ENCODE data around the gene TYW1. TPM values are rescaled to one million over a fixed set of nuclear protein-coding genes. Genes with fewer than 3 reads are reported as not detected.
"Not testable (repeated sequence)": the region's sequence is repeated elsewhere in the genome, so short reads cannot be mapped to it uniquely, and the experiment has no call there.

Gene TYW1
- total RNA-seq, 3 donors from 2014 or later: 21.5 to 30.3 (median 26.3) TPM

GRCh38 chr7:67104937-67105336 lies 108.3 kb downstream of the TYW1 start:
- H3K4me3 Mint-ChIP-seq, DNase-seq: not testable (repeated sequence)
- ATAC-seq: peak in 1 of 2 donors; percentile 18

GRCh38 chr7:67105377-67105776 lies 108.7 kb downstream of the TYW1 start:
- Mint-ChIP-seq H3K36me3 (ENCODE audit: insufficient read depth) (peaks cover 42% of the 10 kb centered on the region), H3K27me3 (ENCODE audit: low read depth) (no peaks in the 10 kb centered on the region), H3K4me3 (no peak overlapping the region), H3K4me1 (ENCODE audit: low read depth) (peaks cover 22% of the 10 kb centered on the region), H3K9me3 (peaks cover 3% of the 10 kb centered on the region)
- ATAC-seq (no peak), DNase-seq (no peak)

More at GRCh38 chr7:67104937-67105336, 108.3 kb downstream of the TYW1 start:
- not testable (repeated sequence) for H3K9me3 Mint-ChIP-seq; H3K27me3 Mint-ChIP-seq (ENCODE audit: low read depth)
- Mint-ChIP-seq H3K36me3 (ENCODE audit: insufficient read depth) (peaks cover 46% of the 10 kb centered on the region), H3K4me1 (ENCODE audit: low read depth) (peaks cover 22% of the 10 kb centered on the region)

GRCh38 chr7:67106255-67106654 lies 109.6 kb downstream of the TYW1 start:
- DNase-seq; H3K9me3 Mint-ChIP-seq; ATAC-seq; H3K4me3 Mint-ChIP-seq; H3K27me3 Mint-ChIP-seq (ENCODE audit: low read depth): not testable (repeated sequence)
- H3K4me1 Mint-ChIP-seq (ENCODE audit: low read depth): peaks cover 22% of the 10 kb centered on the region
- peaks cover 36% of the 10 kb centered on the region for H3K36me3 Mint-ChIP-seq (ENCODE audit: insufficient read depth)

- not testable (repeated sequence) for H3K4me3 Mint-ChIP-seq; ATAC-seq; H3K27me3 Mint-ChIP-seq (ENCODE audit: low read depth); H3K9me3 Mint-ChIP-seq; H3K4me1 Mint-ChIP-seq (ENCODE audit: low read depth); DNase-seq
- peaks cover 13% of the 10 kb centered on the region for H3K36me3 Mint-ChIP-seq (ENCODE audit: insufficient read depth)
Observed at GRCh38 chr7:67111342-67111741, 114.7 kb downstream of the TYW1 start.

- peaks cover 19% of the 10 kb centered on the region for H3K36me3 Mint-ChIP-seq (ENCODE audit: insufficient read depth)
- ATAC-seq; H3K9me3 Mint-ChIP-seq; H3K4me1 Mint-ChIP-seq (ENCODE audit: low read depth); H3K27me3 Mint-ChIP-seq (ENCODE audit: low read depth); DNase-seq; H3K4me3 Mint-ChIP-seq: not testable (repeated sequence)
Observed at GRCh38 chr7:67114483-67115246, 118.0 kb downstream of the TYW1 start.

GRCh38 chr7:67120491-67120890 lies 123.9 kb downstream of the TYW1 start:
- not testable (repeated sequence) for DNase-seq; H3K4me3 Mint-ChIP-seq; ATAC-seq; H3K27me3 Mint-ChIP-seq (ENCODE audit: low read depth); H3K9me3 Mint-ChIP-seq; H3K4me1 Mint-ChIP-seq (ENCODE audit: low read depth)
- H3K36me3 Mint-ChIP-seq (ENCODE audit: insufficient read depth): peaks cover 31% of the 10 kb centered on the region

GRCh38 chr7:67128257-67128656 lies 131.6 kb downstream of the TYW1 start:
- not testable (repeated sequence) for H3K9me3 Mint-ChIP-seq; H3K27me3 Mint-ChIP-seq (ENCODE audit: low read depth); H3K4me3 Mint-ChIP-seq; DNase-seq; ATAC-seq
- H3K4me1 Mint-ChIP-seq (ENCODE audit: low read depth): peaks cover 38% of the 10 kb centered on the region
- H3K36me3 Mint-ChIP-seq (ENCODE audit: insufficient read depth): peaks cover 26% of the 10 kb centered on the region

GRCh38 chr7:67130766-67131165 lies 134.1 kb downstream of the TYW1 start:
- H3K9me3 Mint-ChIP-seq; H3K4me3 Mint-ChIP-seq; H3K27me3 Mint-ChIP-seq (ENCODE audit: low read depth); DNase-seq; ATAC-seq: not testable (repeated sequence)
- Mint-ChIP-seq H3K4me1 (ENCODE audit: low read depth) (peaks cover 39% of the 10 kb centered on the region), H3K36me3 (ENCODE audit: insufficient read depth) (peaks cover 18% of the 10 kb centered on the region)

- peak; percentile 87 to 99 for ATAC-seq
- not testable (repeated sequence) for DNase-seq; H3K27me3 Mint-ChIP-seq (ENCODE audit: low read depth)
Observed at GRCh38 chr7:67134912-67135311, 138.3 kb downstream of the TYW1 start.

GRCh38 chr7:67135617-67136486 lies 139.2 kb downstream of the TYW1 start:
- peaks cover 16% of the 10 kb centered on the region for H3K36me3 Mint-ChIP-seq (ENCODE audit: insufficient read depth)
- not testable (repeated sequence) for H3K4me3 Mint-ChIP-seq; H3K9me3 Mint-ChIP-seq; DNase-seq; ATAC-seq; H3K4me1 Mint-ChIP-seq (ENCODE audit: low read depth); H3K27me3 Mint-ChIP-seq (ENCODE audit: low read depth)

More at GRCh38 chr7:67134912-67135311, 138.3 kb downstream of the TYW1 start:
- H3K36me3 Mint-ChIP-seq (ENCODE audit: insufficient read depth): peaks cover 17% of the 10 kb centered on the region
- H3K4me3 Mint-ChIP-seq; H3K4me1 Mint-ChIP-seq (ENCODE audit: low read depth); H3K9me3 Mint-ChIP-seq: not testable (repeated sequence)

- not testable (repeated sequence) for H3K4me3 Mint-ChIP-seq; DNase-seq; H3K4me1 Mint-ChIP-seq (ENCODE audit: low read depth); H3K9me3 Mint-ChIP-seq; ATAC-seq; H3K27me3 Mint-ChIP-seq (ENCODE audit: low read depth)
- peaks cover 14% of the 10 kb centered on the region for H3K36me3 Mint-ChIP-seq (ENCODE audit: insufficient read depth)
Observed at GRCh38 chr7:67137489-67137888, 140.9 kb downstream of the TYW1 start.

GRCh38 chr7:67139876-67140275 lies 143.2 kb downstream of the TYW1 start:
- peaks cover 18% of the 10 kb centered on the region for H3K36me3 Mint-ChIP-seq (ENCODE audit: insufficient read depth)
- H3K27me3 Mint-ChIP-seq (ENCODE audit: low read depth); ATAC-seq; H3K9me3 Mint-ChIP-seq; H3K4me3 Mint-ChIP-seq; DNase-seq; H3K4me1 Mint-ChIP-seq (ENCODE audit: low read depth): not testable (repeated sequence)

GRCh38 chr7:67141001-67141400 lies 144.4 kb downstream of the TYW1 start:
- H3K4me1 Mint-ChIP-seq (ENCODE audit: low read depth); H3K4me3 Mint-ChIP-seq; ATAC-seq; H3K27me3 Mint-ChIP-seq (ENCODE audit: low read depth); DNase-seq; H3K9me3 Mint-ChIP-seq: not testable (repeated sequence)
- H3K36me3 Mint-ChIP-seq (ENCODE audit: insufficient read depth): peaks cover 18% of the 10 kb centered on the region

- not testable (repeated sequence) for H3K4me3 Mint-ChIP-seq; H3K27me3 Mint-ChIP-seq (ENCODE audit: low read depth); H3K4me1 Mint-ChIP-seq (ENCODE audit: low read depth); H3K9me3 Mint-ChIP-seq; DNase-seq; ATAC-seq
- peaks cover 20% of the 10 kb centered on the region for H3K36me3 Mint-ChIP-seq (ENCODE audit: insufficient read depth)
Observed at GRCh38 chr7:67143091-67143786, 146.6 kb downstream of the TYW1 start.

Measured in activated T-cell treated with anti-CD3 and anti-CD28 coated beads, Interleukin-2, amount 50 U/mL, for 4 hours (primary cell).